Measurements from ENCODE around the gene TRABD2B.

Gene TRABD2B

DNA sequence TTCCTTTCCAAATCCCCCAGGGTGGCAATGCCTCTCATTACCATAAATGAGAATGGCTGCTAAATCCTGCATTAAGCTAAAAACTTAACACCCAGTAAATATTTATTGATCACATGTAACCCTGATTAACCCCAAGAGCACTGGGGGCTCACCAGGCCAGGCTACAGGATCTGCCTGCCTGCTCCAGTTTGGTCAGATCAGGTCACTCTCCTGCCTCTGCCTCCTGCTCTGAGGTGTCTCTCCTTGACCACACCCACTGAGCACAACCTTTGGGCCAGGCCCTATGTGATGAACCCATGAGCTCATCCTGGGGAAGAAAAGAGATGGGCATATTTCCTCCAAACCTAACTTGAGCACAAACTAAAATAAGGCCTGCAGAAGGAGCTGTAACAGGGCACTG lies 93.5 kb downstream of the TRABD2B start:
- DNase-seq = no peak

DNA sequence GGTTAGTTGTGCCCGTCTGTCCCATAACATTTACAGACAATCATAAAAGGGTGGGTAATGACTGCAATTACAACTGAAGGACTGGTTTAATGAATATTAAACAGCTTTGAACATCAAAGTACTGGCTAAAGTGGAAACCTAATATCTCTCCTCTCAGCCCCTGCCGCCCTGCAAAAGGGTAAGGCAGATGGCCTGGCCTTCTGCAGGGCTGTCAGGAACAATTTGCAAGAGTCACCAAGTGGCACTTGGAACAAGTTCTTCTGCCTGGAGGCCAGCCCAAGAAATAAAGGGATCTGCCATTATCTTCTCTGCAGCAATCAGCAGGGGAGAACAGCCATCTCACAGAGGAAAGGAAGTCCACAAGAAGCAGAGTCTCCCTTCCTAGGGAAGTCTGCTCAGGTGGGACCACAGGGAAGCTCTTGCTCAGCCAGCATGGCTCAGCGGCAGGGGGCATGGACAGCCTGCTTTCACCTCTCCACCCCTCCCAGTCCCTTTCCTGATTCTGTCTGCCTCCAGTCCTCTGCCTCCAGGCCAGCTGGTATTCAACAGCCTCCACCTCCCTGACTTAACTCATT lies 96.1 kb downstream of the TRABD2B start:
- no peak for DNase-seq

DNA sequence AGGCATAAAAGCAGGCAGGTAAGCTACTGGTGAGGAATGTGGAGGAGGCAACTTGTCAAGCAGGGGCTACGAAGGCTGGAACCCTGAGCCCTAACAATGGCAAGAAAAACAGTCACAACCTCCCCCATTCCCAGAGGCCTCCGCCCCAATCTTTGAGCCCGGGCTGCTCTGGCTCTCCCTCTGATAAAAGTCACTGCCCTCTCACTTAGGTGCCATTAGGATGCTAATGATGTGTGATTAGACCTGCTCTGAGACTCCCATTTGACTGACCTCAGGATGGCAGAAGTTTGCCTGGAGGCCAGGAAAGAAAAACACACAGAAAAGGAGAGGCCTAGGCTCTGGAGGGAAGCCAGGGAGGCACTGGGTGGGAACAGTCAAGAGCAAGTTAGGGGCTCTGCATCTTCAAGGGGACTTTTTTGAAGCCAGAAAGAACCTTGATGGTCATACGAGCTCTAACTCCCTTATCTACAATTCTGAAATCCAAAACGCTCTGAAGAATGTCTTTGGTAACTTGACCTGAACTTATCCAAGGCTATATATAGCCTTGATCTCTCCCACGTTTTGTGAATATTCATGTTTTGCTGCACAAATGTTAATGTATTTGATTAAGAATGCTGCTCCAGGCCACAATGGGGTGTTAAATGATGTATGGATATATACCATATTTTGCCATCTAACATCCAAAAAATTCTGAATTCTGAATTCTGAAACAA lies 98.9 kb downstream of the TRABD2B start:
- no peak for DNase-seq

DNA sequence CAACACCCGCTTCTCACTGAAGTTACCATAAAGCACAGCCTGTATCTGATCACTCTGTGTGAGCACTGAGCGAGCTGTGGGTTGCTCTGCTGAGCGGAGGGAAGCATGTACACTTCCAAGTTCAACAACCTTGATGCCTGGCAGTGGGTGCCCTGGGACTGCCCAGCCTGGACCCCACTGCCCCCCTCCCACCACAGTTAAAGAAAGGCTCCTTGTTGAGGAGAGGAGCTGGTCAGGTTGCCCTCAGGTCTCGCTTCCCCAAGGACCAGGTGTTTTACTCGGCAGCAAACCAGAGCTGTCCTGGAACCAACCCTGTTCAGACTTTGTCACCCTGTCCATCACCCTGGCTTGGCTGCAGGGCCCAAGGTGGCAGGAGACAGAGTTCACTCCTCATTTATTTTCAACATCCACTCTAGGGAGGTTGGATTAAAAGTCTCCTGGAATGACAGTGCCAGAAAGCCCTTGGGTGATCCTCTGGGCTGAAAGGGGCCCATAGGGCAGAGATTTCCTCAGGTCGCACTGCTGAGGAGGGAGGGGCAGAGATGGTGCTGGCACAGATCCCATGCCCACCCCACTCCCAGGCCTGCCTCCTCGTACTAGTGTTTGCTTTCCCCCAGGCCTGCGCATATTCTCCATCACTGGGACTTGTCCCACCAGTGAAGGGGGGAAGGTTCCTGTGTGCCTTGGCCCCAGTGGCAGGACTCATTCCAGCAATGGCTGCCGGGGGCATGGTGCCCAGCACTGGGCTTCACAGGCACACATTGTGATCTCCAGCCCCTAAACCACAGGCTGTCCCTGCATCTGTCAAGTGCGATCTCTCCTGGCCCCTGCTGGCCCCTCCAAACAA lies 101.7 kb downstream of the TRABD2B start:
- DNase-seq = no peak

DNA sequence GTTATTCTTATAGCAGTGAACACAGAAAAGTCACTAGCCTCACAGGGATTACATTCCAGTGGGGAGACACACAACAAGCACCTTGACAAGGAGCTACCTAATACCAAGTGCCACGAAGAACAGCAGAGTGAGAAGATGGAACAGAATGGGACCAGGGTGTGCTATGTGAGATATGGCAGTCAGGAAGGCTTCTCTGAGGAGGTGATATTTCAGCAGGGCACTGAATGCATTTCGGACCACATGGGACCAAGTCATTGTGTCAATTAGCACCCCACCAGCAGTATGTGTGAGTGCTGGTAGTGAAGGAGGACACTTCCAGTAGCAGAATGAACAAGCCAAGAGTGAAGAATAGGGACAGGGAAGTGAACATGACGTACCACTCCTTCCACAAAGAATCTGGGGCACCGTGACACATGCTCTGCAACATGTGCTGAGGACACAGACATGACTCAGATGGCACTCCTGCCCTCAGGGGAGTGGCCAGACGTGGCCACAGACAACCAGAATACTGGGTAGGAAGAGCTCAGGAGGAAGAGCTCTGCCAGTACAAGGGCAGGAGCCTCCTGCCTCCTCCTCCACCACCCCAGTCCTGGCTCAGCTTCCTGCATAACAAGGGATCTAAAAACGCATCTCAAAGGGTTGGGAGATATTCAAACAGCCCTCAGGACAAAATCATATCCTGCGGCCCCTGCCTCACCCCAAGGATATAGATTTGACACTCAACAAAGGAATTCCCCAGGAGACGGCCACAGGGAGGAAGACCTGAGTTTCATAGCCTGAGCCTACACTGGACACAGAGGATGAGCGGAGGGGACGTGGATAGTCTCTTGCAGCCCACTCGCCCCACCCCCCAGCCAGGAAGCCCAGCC lies 102.5 kb downstream of the TRABD2B start:
- no peak for DNase-seq

DNA sequence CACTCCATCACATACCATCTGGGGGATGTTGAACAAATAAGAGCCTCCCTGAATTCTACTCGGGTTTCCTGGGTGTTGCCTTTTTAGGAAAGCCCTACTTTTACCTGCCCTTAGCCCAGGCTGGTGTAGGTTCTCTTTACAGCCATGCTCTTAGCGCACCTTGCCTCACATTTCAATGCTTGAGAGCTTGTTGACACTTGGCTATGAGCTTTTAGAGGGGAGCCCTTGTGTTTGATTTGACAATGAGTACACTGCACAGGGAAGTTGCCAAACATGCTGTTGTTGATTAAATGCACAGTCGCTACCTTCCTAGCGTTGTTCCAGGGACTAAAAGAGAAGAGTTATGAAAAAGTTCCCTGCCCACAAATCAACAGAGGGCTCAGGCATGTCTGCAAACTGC lies 103.8 kb downstream of the TRABD2B start:
- DNase-seq = no peak

DNA sequence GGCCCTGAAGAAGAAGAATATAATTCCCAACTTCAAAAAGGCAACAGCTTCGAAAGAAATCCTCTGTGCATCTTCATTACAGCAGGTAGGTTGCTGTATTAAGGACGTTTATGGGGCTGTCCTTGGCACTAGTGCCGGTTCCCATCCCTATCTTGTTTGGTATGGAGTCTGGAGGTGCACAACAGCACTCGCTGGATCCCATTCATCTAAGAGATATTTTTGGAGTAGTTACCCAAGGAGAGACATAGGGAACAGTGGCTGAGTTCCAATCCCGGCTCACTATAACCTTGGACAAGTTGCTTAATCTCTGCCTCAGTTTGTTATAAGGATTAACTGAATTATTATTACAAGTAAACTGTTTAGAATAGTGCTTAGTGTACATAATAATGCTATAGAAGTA lies 106.4 kb downstream of the TRABD2B start:
- no peak for DNase-seq

DNA sequence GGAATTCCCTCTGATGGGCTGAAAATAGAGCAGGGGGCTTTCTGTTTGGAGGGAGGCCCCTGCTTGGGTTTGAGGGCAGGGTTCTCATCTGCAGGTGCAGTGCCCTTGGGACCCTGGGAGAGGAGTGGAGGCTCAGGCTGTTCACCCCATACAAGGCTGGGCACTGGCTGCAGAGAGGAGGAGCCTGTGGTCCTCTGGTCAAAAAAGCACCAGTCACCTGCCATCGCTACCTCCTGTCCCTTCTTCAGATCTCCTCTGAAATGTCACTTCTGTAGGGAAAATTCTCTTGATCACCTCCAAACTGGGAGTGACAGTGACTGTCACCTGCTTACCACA lies 108.9 kb downstream of the TRABD2B start:
- no peak for DNase-seq

DNA sequence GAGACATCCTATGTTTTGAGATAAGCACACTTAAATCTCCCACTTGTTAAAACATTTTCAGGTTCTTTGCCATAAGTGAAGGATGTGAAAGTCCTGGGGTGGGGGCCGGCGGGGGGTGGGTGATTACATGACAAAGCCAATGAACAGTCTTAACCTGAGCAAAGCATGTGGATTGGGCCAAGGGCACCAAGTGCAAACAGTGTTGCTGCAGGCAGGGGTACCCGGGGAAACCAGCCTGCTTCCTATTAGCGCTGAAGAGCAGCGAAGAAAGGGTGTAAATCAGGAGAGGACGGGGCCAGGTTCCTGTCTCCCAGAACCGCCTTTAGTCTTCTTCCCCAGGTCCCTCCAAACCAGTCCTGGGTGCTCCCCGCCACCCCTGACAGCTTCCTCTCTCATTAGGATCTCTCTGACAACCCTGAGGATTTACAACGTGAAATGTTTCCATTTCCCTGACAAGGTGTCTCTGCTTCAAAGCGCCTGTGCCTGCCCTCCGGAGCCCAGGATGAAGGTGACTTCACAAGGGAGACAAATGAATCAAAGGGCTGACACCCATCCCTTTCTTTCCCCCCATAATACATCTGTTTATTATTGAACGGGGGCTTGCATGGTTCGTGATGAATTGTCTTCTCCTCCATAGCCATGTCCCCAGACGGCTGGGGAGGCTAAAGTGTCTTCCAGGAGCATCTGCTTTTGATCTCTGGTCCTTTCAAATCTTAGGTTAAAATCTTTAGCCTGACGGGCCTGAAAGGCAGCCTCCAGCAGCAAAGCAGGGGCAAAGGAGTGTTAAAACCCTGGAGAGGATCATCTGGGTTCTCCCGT lies 109.5 kb downstream of the TRABD2B start:
- no peak for DNase-seq

DNA sequence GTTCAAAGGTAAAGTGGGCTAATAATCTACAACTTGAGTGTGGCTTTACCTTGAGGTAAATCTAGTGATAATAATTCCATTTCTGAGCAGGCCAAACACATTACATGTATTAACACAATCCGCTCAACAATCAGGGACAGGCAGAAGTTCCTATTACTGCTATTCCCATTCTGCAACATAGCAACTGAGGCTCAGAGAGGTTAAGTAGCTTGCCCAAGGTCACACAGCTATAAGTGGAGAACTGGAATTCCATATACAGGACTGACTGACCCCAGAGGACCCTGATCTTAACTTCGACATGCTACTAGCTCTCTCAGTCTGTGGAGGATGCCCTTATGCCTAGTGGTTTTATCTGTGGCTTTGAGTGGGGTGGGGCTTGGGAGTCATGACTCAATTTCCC lies 110.1 kb downstream of the TRABD2B start:
- DNase-seq = no peak

DNA sequence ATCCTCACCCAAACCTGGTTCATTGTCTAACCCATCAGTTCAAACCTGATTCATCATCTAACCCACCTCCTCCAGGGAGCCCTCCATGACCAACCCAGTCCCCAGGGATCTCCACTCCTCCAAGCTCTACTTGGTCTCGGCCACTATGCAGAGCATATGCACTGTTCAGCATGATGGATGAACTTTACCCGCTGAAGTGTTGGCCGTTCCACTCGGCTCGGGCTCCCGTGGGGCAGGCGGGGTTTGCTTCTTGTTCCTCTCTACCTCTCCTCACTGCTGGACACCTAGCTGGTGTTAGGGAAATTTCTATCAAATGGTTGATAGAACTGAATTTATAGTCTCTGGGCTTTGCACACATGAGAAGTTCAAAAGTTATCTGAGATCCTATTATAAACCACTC lies 111.0 kb downstream of the TRABD2B start:
- no peak for DNase-seq

DNA sequence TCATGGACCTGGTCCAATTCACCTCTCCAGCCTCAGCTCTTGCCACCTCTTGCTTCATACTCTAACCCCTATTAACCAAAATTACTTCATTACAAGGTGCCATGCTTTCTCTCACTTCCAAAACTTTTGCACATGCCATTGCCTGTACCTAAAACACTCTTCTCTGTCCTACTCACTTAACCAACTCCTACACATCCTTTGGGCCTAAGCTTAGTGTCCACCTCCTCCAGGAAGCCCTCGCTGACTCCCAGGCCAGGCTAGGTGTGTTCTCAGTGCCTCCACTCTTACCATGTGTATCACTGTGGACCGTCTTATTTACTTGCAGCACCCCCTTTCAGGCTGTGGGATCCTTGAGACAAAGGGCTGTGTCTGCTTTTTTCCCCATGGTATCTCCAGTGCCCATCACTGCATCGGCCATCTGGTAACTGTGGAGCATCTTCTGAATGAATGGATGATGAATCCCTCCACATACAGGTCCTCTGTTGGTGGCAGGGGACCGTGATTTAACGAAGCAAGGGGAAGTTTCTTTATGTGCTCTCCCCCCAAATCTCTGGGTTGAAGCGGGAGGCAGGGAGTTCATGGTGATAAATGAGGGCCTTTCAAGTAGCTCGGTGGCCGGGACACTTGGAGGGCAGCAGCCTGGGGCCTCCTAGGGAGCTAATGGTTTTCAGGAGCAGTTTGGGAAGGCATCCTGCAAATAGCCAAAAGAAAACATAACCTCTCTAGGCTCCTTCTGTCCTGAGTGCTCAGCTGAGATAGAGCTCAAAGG lies 111.9 kb downstream of the TRABD2B start:
- no peak for DNase-seq

DNA sequence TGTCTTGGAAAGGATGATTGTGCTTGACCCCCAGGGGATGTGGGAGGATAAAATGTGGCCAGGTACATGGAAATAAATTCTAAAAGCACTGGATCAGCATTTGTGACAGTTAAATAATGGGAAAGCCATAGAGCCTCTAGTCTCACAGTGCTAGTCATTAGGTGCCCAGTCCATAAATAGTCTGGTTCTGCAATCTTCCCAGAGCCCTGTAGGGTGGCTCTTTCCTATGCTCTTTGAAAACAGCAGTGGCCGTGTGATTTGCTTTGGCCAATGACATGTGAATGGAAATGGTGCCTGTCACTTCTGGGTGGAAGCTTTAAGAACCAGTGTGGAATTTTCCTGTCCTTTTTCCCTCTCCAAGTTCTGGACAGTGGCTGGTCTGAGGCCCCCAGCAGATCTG lies 113.2 kb downstream of the TRABD2B start:
- no peak for DNase-seq

DNA sequence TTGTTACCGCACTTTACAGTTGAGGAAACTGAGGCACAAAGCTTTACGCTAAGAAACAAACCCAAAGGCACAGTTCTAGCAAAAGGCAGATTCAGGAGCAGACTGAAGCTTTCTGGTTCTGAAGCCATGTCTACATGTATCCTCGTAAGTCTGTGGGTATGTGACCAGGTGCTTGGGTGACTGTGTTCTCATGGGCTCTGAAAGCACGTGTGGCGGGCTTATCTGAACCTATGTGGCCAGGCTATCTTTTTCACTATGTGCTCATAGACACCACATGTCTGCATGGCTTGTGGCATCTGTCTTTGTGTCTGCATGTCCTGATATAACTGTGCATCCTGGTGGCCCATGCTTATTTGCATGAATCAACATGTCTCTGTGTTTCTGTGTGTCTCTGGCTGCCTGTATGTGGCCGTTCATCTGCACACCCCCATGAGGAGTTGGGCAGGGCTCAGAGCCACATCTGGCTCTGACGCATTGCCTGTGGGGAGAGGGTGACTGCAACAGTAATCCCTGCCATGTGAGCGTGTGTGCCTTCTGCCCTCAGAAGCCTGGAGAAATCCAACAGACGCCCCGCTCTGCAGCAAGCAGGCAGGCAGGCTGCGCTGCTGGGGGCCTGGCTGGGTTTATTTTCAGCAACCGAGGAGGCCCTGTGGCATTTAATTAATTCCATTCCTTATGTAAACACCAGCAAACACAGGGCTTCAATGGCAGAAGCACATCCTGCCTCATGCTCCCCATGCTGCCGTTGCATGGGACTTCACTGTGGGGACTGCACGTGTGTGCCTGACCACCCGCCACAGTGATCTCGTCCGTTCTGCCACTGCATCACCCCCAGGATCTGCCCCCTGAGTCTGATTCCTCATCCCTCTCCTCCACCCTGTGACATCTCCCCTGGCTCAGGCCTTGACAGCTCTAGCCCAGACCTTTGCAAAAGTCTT lies 115.4 kb downstream of the TRABD2B start:
- DNase-seq = no peak

DNA sequence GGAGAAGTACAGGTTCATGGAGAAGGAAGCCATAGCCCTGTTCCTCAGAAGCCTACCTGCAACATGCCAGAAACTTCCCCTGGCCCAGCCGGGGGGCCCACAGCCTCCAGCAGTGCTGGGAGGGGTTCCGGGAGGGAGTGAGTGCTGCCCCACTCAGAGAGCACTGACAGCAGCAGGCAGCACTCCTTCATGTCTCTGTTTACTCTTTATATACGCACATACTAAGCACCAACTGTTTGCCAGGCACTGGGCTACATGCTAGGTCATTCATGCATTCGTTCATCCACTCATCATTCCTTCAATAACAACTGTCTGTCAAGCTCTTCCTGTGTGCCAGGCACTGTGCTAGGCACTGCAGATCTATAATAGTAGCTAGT lies 120.6 kb downstream of the TRABD2B start:
- no peak for DNase-seq

DNA sequence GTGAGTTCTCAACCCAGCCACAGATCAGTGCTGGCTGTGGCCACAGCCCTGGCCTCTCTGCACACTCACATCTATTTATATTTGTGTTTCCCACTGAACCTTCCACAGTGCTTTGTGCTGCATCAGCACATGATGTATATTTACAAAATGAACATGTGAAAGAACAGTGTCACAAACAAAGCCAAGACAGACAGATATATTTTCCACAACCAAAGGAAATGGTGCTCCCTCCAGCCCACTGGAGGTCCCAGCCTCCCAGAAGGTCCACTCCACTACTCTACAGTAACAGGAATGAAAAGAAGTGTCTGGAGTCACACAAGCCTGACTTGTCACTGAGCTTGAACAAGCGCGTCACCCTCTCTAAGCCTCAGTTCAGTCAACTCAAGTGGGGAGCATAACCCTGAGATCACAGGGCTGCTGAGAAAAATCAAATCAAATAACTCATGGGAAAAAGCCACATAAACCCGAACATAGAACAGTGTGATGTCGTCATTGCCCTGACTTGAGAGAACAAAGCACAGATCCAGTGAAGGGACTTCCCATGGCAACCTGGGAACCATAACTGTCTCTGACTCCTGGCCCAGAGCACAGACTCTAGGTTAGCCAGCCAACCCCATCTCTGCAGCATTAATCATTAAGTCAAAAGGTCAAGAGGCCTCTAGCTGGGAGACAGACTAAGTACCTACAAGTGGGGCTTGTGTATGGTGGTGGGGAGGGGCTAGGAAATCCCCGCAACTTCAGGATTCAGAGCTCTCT lies 121.2 kb downstream of the TRABD2B start:
- no peak for DNase-seq

DNA sequence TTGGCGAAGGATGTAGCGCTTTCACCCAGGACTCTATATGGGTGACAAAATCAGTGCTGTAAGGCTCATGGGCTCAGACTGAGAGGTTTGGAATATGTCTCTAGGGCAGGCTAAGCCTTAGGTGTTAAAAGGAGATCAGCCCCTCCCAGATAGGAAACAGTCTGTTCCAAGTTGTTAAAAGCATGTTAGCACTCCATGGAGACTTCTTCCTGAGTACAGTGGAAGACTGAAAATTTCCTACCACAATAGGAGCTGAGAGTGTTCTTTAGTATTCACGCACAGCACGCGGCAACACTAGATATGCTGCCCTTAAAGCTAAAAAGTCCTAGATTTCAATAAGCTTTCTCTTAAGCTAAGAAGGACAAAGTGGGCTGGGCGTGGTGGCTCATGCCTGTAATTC lies 122.1 kb downstream of the TRABD2B start:
- DNase-seq = no peak

DNA sequence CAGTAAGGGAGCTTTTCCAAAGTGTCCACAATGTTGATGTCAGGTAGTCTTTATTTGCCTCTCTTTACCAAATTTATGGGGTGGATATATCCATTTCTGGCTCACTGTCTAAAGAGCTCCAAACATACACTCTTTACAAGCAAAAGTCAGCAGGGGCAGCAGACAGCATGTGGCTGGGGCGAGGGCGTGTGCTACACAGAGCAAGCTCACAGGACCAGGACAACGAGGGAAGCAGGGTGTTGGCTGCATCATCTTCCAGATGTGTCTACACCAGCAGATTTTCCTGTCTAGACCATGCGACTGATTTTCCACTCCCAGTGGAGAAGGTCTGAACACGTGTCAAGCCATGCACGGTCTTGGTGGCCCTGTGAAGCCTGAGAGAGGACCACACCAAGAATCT lies 123.8 kb downstream of the TRABD2B start:
- no peak for DNase-seq

DNA sequence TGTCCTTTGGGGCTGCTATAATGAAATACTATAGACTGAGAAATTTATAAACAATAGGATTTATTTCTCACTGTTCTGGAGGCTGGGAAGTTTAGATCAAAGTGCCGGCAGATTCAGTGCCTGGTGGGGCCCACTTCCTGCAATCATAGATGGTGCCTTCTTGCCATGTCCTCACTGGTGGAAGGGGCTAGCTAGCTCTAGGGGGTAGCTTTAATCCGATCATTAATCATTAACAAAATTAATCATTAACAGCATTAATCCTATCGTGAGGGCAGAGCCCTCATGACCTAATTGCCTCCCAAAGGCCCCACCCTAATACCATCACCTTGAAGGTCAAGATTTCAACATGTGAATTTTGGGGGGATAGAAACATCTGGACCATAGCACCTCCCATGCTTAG lies 124.3 kb downstream of the TRABD2B start:
- no peak for DNase-seq

Measured in stimulated activated CD4-positive, alpha-beta T cell treated with anti-CD3 and anti-CD28 coated beads, Interleukin-1b, Interleukin-23, amount 100 ng/mL, for 48 hours (primary cell).